A549 (cell line): Measurements from ENCODE around the gene CEP83. TPM values are rescaled to one million over a fixed set of nuclear protein-coding genes. Genes with fewer than 3 reads are reported as not detected.
"Not testable (repeated sequence)": the region's sequence is repeated elsewhere in the genome, so short reads cannot be mapped to it uniquely, and the experiment has no call there.

Source experiments
- ATAC-seq, 2 experiments: fragments of 200-7000 bp in 1 of 2; fragments of >200 bp in 1 of 2; cut with Nextera tagmentation in 1 of 2; cut with Tn5 transposase in 1 of 2; 3 replicates each; pipeline versions ENCODE4 v1.8.0 to v1.9.1; 2018 to 2020; ENCODE audit warnings: mild to moderate bottlenecking in 1 of 2, moderate library complexity in 1 of 2
- CTCF ChIA-PET: fragments of 300-600 bp; sonication (Branson Sonifier 250); formaldehyde crosslinking; extraction: SDS; loops from one replicate; lab custom pipeline; 2021; ENCODE audit warnings: antibody characterized with exemption, inconsistent platforms; lab: Yijun Ruan, JAX
- POLR2A ChIA-PET: fragments of 350-600 bp; formaldehyde crosslinking; extraction: SDS; loops from one replicate; lab custom pipeline; 2021; ENCODE audit warnings: antibody characterized with exemption, inconsistent platforms; lab: Yijun Ruan, JAX
- DNase-seq, 2 experiments: peaks; one replicate each; pipeline versions ENCODE4 v3.0.0 to v3.0.0-alpha.2; 2011 to 2016; ENCODE audit warnings: low read depth in 1 of 2, low spot score in 1 of 2
- FAIRE-seq: peaks from 2 replicates; lab custom pipeline; 2011; peaks lifted over from hg19 to GRCh38; lab: Jason Lieb, UNC
- H3K27ac ChIP-seq, 2 experiments: fragments of >200 bp; sonication (Bioruptor Twin); formaldehyde crosslinking; 3 replicates each; pipeline ENCODE4 v1.5.1; 2016 to 2017
- H3K4me1 ChIP-seq: fragments of >200 bp; sonication (Bioruptor Twin); formaldehyde crosslinking; 3 replicates; pipeline ENCODE4 v1.6.1; 2016
- H3K4me2 ChIP-seq: fragments of >200 bp; sonication (Bioruptor Twin); formaldehyde crosslinking; 3 replicates; pipeline ENCODE4 v1.6.1; 2016
- H3K4me3 ChIP-seq: fragments of >200 bp; sonication (Bioruptor Twin); formaldehyde crosslinking; 3 replicates; pipeline ENCODE4 v1.5.1; 2016
- H3K9me3 ChIP-seq: fragments of >200 bp; sonication (Bioruptor Twin); formaldehyde crosslinking; 3 replicates; pipeline ENCODE4 v1.6.1; 2016
- CBX2 ChIP-seq: fragments of 200-600 bp; sonication (generic); IDR thresholded peaks from 2 replicates; pipeline ENCODE4 v1.6.1; 2016; ENCODE audit warnings: low read depth, mild to moderate bottlenecking, borderline replicate concordance
- CBX8 ChIP-seq: fragments of 200-600 bp; sonication (generic); IDR thresholded peaks from 2 replicates; pipeline ENCODE4 v1.6.1; 2016
- CHD2 ChIP-seq: fragments of 150-350 bp; IDR thresholded peaks from 2 replicates; pipeline ENCODE4 v1.6.1; 2014; ENCODE audit warnings: low read length; ENCODE audit not compliant: partially characterized antibody
- CHD4 ChIP-seq: fragments of 200-600 bp; sonication (generic); IDR thresholded peaks from 2 replicates; pipeline ENCODE4 v1.6.1; 2016; ENCODE audit warnings: antibody characterized with exemption, mild to moderate bottlenecking, borderline replicate concordance
- CTCF ChIP-seq: fragments of >200 bp; sonication (Bioruptor Twin); formaldehyde crosslinking; IDR thresholded peaks from 3 replicates; pipeline ENCODE4 v1.5.1; 2016
- EHMT2 ChIP-seq: fragments of 200-600 bp; sonication (generic); IDR thresholded peaks from 2 replicates; pipeline ENCODE4 v1.6.1; 2016; ENCODE audit warnings: antibody characterized with exemption, low read depth, mild to moderate bottlenecking, moderate library complexity
- EP300 ChIP-seq, 2 experiments: fragments of >200 bp; sonication (Bioruptor Twin); formaldehyde crosslinking; IDR thresholded peaks; 2 replicates in 1 of 2; 3 replicates in 1 of 2; pipeline ENCODE4 v1.6.1; 2016 to 2017
- ESRRA ChIP-seq: fragments of 150-350 bp; IDR thresholded peaks from 2 replicates; pipeline ENCODE4 v1.6.1; 2014; ENCODE audit warnings: mild to moderate bottlenecking, low read length, borderline replicate concordance
- FOSB ChIP-seq: fragments of 250-450 bp; sonication (Bioruptor Pico); IDR thresholded peaks from 2 replicates; pipeline ENCODE4 v1.5.0; 2020; ENCODE audit warnings: mild to moderate bottlenecking, moderate library complexity
- GATA3 ChIP-seq: IDR thresholded peaks from 2 replicates; pipeline ENCODE4 v1.6.1; 2012; ENCODE audit warnings: borderline replicate concordance
- HDAC2 ChIP-seq: fragments of 200-600 bp; sonication (generic); IDR thresholded peaks from 2 replicates; pipeline ENCODE4 v1.6.1; 2016
- HES2 ChIP-seq: fragments of >200 bp; sonication (Bioruptor Twin); formaldehyde crosslinking; IDR thresholded peaks from 2 replicates; pipeline ENCODE4 v1.6.1; 2016
- JUNB ChIP-seq: fragments of >200 bp; sonication (Bioruptor Twin); formaldehyde crosslinking; IDR thresholded peaks from 2 replicates; pipeline ENCODE4 v1.6.1; 2016
- KDM1A ChIP-seq: fragments of 200-600 bp; sonication (generic); IDR thresholded peaks from 2 replicates; pipeline ENCODE4 v1.6.1; 2016; ENCODE audit warnings: low read depth, mild to moderate bottlenecking
- KDM5A ChIP-seq: fragments of 200-600 bp; sonication (generic); IDR thresholded peaks from 2 replicates; pipeline ENCODE4 v1.6.1; 2016; ENCODE audit warnings: antibody characterized with exemption, mild to moderate bottlenecking
- MAFK ChIP-seq: fragments of 450-650 bp; IDR thresholded peaks from 2 replicates; pipeline ENCODE4 v1.6.1; 2014; ENCODE audit not compliant: partially characterized antibody
- MYC ChIP-seq: IDR thresholded peaks from 2 replicates; pipeline ENCODE4 v1.6.1; 2012; ENCODE audit warnings: mild to moderate bottlenecking, inconsistent platforms, low read length, improper control_type of control experiment, borderline replicate concordance
- NR3C1 ChIP-seq: fragments of >200 bp; sonication (Bioruptor Twin); formaldehyde crosslinking; IDR thresholded peaks from 3 replicates; pipeline ENCODE4 v1.6.1; 2017
- RFX5 ChIP-seq: fragments of 450-650 bp; IDR thresholded peaks from 2 replicates; pipeline ENCODE4 v1.7.1; 2014; ENCODE audit warnings: antibody characterized with exemption, mild to moderate bottlenecking, moderate library complexity
- SREBF2 ChIP-seq: fragments of 450-650 bp; IDR thresholded peaks from 2 replicates; pipeline ENCODE4 v1.6.1; 2014; ENCODE audit warnings: mild to moderate bottlenecking, moderate library complexity
- TFCP2L1 ChIP-seq: fragments of 250-450 bp; sonication (Bioruptor Pico); IDR thresholded peaks from 2 replicates; pipeline ENCODE4 v1.5.0; 2021; ENCODE audit warnings: mild to moderate bottlenecking
- ZFP36 ChIP-seq: fragments of 450-650 bp; IDR thresholded peaks from 2 replicates; pipeline ENCODE4 v1.6.1; 2014; ENCODE audit warnings: borderline replicate concordance; ENCODE audit not compliant: partially characterized antibody
- WGBS: methylation state at CpG from one replicate; pipeline ENCODE4 v1.1.6; 2017; ENCODE audit errors: missing lambda C conversion rate; 5-methylcytosine and 5-hydroxymethylcytosine counted together
- polyA plus RNA-seq, 4 experiments: library from polyadenylated mRNA; depleted of rRNA in 3 of 4; stranded (reverse); fragments of >200 nt; fragmentation: RNase III in 1 of 4; extraction: RNeasy Plus Mini Kit Qiagen cat#74134 plus additional on column Dnase treatment in 1 of 4; gene quantifications; 2 replicates in 3 of 4; 3 replicates in 1 of 4; pipeline ENCODE4 v1.2.3, GENCODE V29; 2011 to 2017
- TF ChIP-seq, protein P1 (sequence below): fragments of 450-650 bp; IDR thresholded peaks from 2 replicates; pipeline ENCODE4 v1.6.1; 2014; ENCODE audit warnings: antibody characterized with exemption

The CEP83 gene
- polyA plus RNA-seq, 2 of the 4 experiments (the other 2 are of a cell fraction): 8.5 to 21.4 TPM

DNA sequence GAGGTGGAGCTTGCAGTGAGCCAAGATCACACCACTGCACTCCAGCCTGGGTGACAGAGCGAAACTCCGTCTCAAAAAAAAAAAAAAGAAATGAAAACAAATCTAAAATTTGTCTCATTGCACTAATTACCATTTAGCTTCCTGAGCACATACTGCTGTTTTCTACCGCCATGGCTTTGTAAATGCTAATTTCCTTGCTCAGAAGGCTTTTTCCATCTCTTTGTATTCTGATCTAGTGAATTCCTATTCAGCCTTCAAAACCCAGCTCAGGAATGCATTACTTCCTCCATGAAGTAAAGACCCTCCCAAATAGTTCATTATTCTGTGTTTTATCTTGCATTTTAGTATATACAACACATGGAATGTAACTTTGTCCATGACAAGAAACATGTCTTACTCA, 33.6 kb downstream of the CEP83 start:
- TF ChIP-seq GATA3: no peak
- TF ChIP-seq KDM5A: no peak
- TF ChIP-seq TFCP2L1 (CRISPR knock-in tag): no peak
- TF ChIP-seq, protein P1, sequence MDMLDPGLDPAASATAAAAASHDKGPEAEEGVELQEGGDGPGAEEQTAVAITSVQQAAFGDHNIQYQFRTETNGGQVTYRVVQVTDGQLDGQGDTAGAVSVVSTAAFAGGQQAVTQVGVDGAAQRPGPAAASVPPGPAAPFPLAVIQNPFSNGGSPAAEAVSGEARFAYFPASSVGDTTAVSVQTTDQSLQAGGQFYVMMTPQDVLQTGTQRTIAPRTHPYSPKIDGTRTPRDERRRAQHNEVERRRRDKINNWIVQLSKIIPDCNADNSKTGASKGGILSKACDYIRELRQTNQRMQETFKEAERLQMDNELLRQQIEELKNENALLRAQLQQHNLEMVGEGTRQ: no peak
- TF ChIP-seq KDM1A: no peak
- TF ChIP-seq MYC: no peak
- TF ChIP-seq CBX8: no peak
- TF ChIP-seq SREBF2: no peak
- no peak for TF ChIP-seq JUNB
- Histone ChIP-seq H3K27ac (no peak overlapping the region), H3K4me3 (no peak overlapping the region), H3K4me2 (no peak overlapping the region), H3K4me1 (no peaks in the 10 kb centered on the region), H3K9me3 (peaks cover 53% of the 10 kb centered on the region)
- DNase-seq (no peak), FAIRE-seq (no peak), ATAC-seq (no peak)
- ChIA-PET CTCF (no interaction called here), POLR2A (no interaction called here)
- 95% methylated on average over 3 of the region's 3 CpGs for WGBS

DNA sequence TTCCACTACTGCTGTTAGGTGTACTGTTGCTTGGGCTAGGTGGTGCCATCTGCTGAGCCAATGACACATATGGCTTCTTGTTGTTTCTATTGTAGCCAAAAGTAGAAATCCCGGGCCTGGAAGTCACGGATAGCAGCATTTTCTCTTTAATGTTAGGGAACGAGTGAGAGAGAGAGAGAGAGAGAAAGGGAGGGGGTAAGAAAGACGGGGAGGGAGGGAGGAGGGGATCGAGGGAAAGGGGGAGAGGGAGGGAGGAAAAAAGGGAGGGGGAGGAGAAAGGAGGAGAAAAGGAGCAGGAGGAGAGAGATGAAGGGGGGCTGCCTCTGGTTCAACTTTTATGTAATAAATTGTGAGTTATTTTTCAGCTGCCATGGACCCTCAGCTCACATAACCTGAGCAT, 34.8 kb downstream of the CEP83 start:
- H3K4me2 ChIP-seq, POLR2A ChIA-PET, CTCF ChIA-PET, H3K4me1 ChIP-seq, H3K27ac ChIP-seq, FAIRE-seq: not testable (repeated sequence)
- Histone ChIP-seq H3K4me3 (peak overlapping the region; percentile 32; the same call in 1 of the 3 replicates), H3K9me3 (peaks cover 45% of the 10 kb centered on the region)
- WGBS: 82% methylated on average over 5 of the region's 5 CpGs
- ATAC-seq: peak in 1 of 2 experiments; percentile 83; a peak in 3 of 6 replicates
- DNase-seq: peak in 1 of 2 experiments; percentile 25

DNA sequence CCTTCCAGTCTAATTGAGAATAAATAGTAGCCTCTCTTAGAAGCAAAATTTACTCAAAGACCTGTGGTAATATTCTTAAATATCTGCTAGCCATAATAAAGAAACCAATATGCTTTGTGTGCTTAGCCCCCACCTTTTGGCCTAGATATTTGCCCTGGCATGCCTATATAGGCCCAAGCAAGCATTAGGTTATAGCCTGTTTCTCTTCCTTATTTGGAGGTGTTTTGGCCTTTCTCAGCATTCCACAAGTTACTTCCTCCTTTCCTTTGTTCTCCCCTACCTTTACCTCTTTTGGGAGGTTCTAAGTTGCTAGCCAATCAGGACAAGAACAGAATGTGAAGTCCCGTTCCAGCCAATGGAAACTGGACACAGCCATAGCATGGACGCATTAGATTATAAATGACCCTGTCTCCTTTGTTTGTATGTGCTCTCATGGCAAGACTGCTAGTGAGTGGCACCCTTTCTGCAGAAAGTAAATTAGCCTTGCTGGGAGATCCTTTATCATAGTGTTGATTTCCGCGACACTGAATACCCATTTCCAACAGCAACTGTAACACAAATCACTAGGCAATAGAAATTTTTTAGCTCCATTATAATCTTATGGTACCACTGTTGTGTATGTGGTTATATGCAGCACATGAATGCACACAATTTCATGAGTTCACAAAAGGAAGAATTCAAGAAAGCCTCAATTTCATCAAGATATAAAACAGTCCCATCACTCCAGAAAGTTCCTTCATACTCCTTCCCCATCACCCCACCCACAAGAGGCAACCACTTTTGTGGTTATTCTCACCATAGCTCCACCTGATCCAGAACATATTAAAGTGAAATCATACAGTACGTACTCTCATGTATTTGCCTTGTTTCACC, 37.6 kb downstream of the CEP83 start:
- ATAC-seq (no peak), FAIRE-seq (no peak), DNase-seq (peak in 1 of 2 experiments; percentile 9)
- Histone ChIP-seq H3K4me3 (no peak overlapping the region), H3K4me1 (no peaks in the 10 kb centered on the region), H3K9me3 (peaks cover 38% of the 10 kb centered on the region), H3K4me2 (no peak overlapping the region), H3K27ac (no peak overlapping the region)
- CTCF ChIA-PET: interaction anchor here (1.5 kb wide), 1 partner anchor 914 kb away, joined by 4 read pairs; no protein-coding TSS in a partner anchor
- WGBS: 98% methylated on average over 5 of the region's 5 CpGs
- TF ChIP-seq GATA3 (peak; percentile 42; the same call in 1 of the 2 replicates), NR3C1 (no peak)
- POLR2A ChIA-PET: no interaction called here

GRCh38 chr12:94418517-94418916, 41.1 kb downstream of the CEP83 start:
- H3K9me3 ChIP-seq: peaks cover 27% of the 10 kb centered on the region
- TF ChIP-seq EP300 (IDR thresholded peaks at IDR 0.05) (no peak), MAFK (no peak), CBX8 (no peak), CBX2 (no peak), FOSB (CRISPR knock-in tag) (no peak), HES2 (no peak)
- TF ChIP-seq, all 56 proteins: peak for 0
- CTCF ChIA-PET: no interaction called here
- H3K27ac ChIP-seq: no peak overlapping the region
- no peak overlapping the region for H3K4me2 ChIP-seq
- no peak overlapping the region for H3K4me3 ChIP-seq
- no peaks in the 10 kb centered on the region for H3K4me1 ChIP-seq
- ATAC-seq (no peak), FAIRE-seq (no peak), DNase-seq (no peak)
- POLR2A ChIA-PET: no interaction called here
- 93% methylated on average over 1 of the region's 1 CpG for WGBS

GRCh38 chr12:94416613-94417012, 43.1 kb downstream of the CEP83 start:
- ATAC-seq (no peak), DNase-seq (no peak), FAIRE-seq (no peak)
- ChIA-PET POLR2A (no interaction called here), CTCF (interaction anchor here (0.7 kb wide), 1 partner anchor 270 kb away, joined by 3 read pairs; no protein-coding TSS in a partner anchor)
- no peaks in the 10 kb centered on the region for H3K4me1 ChIP-seq
- H3K4me3 ChIP-seq: no peak overlapping the region
- WGBS: 100% methylated on average over 2 of the region's 2 CpGs
- TF ChIP-seq HDAC2: no peak
- TF ChIP-seq MYC: no peak
- TF ChIP-seq CBX2: no peak
- no peak for TF ChIP-seq CTCF
- TF ChIP-seq CHD2: no peak
- no peak for TF ChIP-seq RFX5
- TF ChIP-seq EHMT2: no peak
- TF ChIP-seq ESRRA: no peak
- no peak for TF ChIP-seq ZFP36
- TF ChIP-seq KDM1A: no peak
- no peak for TF ChIP-seq CHD4
- TF ChIP-seq, all 56 proteins: peak for 0
- no peak overlapping the region for H3K4me2 ChIP-seq
- no peak overlapping the region for H3K27ac ChIP-seq
- peaks cover 8% of the 10 kb centered on the region for H3K9me3 ChIP-seq
